ENCODE measurements around the gene DNAH1. TPM values are rescaled to one million over a fixed set of nuclear protein-coding genes. Genes with fewer than 3 reads are reported as not detected.

Gene DNAH1
- total RNA-seq, 1 donor from 2014 or later = 8.9 TPM

DNA sequence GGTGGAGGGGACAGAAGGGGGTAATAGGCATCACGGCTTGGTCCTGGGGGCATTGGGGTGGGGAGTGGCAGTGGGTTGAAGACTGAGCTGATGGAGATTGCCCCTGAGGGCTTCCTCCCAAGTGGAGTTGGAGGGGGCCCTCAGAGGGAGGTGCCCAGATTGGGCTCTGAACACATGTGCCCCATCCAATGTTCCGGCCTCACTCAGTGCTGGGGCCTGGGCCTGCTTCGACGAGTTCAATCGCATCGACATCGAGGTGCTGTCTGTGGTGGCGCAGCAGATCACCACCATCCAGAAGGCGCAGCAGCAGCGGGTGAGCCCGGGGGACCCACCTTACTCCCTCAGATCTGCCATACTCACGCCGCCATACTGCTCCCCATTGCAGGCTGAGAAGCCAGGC, 45.3 kb downstream of the DNAH1 start:
- Mint-ChIP-seq H3K36me3 (ENCODE audit: unreplicated experiment) (peaks cover 6% of the 10 kb centered on the region), H3K4me3 (ENCODE audit: unreplicated experiment) (no peak overlapping the region), H3K27me3 (ENCODE audit: unreplicated experiment) (peaks cover 7% of the 10 kb centered on the region), H3K9me3 (ENCODE audit: unreplicated experiment) (peaks cover 2% of the 10 kb centered on the region), H3K4me1 (ENCODE audit: low read depth, unreplicated experiment) (no peaks in the 10 kb centered on the region), H3K27ac (ENCODE audit: unreplicated experiment) (no peak overlapping the region)
- no peak for TF ChIP-seq CTCF (IDR thresholded peaks at IDR 0.05; ENCODE audit: partially characterized antibody, unreplicated experiment)
- no peak for DNase-seq

GRCh38 chr3:52361898-52362297, 45.8 kb downstream of the DNAH1 start:
- TF ChIP-seq CTCF (IDR thresholded peaks at IDR 0.05; ENCODE audit: partially characterized antibody, unreplicated experiment) = no peak
- Mint-ChIP-seq H3K27me3 (ENCODE audit: unreplicated experiment) (peaks cover 7% of the 10 kb centered on the region), H3K9me3 (ENCODE audit: unreplicated experiment) (peaks cover 2% of the 10 kb centered on the region), H3K36me3 (ENCODE audit: unreplicated experiment) (peaks cover 6% of the 10 kb centered on the region), H3K4me3 (ENCODE audit: unreplicated experiment) (no peak overlapping the region), H3K4me1 (ENCODE audit: low read depth, unreplicated experiment) (no peaks in the 10 kb centered on the region), H3K27ac (ENCODE audit: unreplicated experiment) (no peak overlapping the region)
- no peak for DNase-seq

GRCh38 chr3:52364322-52365035, 48.4 kb downstream of the DNAH1 start:
- Mint-ChIP-seq H3K4me1 (ENCODE audit: low read depth, unreplicated experiment) (no peaks in the 10 kb centered on the region), H3K36me3 (ENCODE audit: unreplicated experiment) (peaks cover 6% of the 10 kb centered on the region), H3K27ac (ENCODE audit: unreplicated experiment) (no peak overlapping the region), H3K27me3 (ENCODE audit: unreplicated experiment) (peaks cover 7% of the 10 kb centered on the region), H3K4me3 (ENCODE audit: unreplicated experiment) (no peak overlapping the region), H3K9me3 (ENCODE audit: unreplicated experiment) (peaks cover 2% of the 10 kb centered on the region)
- no peak for TF ChIP-seq CTCF (IDR thresholded peaks at IDR 0.05; ENCODE audit: partially characterized antibody, unreplicated experiment)
- no peak for DNase-seq

DNA sequence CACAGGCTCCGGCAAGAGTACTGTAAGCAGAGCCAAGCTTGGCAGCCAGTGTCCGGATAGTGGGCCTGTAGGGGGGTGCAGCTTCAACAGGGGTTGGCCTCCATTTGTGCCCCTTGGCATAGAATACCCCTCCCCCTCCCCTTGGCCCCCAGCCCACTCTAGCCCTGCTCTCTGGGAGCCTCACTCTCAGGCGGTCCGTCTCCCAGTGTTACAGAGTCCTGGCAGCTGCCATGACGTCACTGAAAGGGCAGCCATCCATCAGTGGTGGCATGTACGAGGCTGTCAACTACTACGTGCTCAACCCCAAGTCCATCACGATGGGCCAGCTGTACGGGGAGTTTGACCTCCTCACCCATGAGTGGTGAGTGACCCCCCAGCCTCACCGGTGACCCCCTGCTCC, 50.4 kb downstream of the DNAH1 start:
- TF ChIP-seq CTCF (IDR thresholded peaks at IDR 0.05; ENCODE audit: partially characterized antibody, unreplicated experiment) = no peak
- Mint-ChIP-seq H3K27ac (ENCODE audit: unreplicated experiment) (no peak overlapping the region), H3K36me3 (ENCODE audit: unreplicated experiment) (peaks cover 6% of the 10 kb centered on the region), H3K4me1 (ENCODE audit: low read depth, unreplicated experiment) (no peaks in the 10 kb centered on the region), H3K4me3 (ENCODE audit: unreplicated experiment) (no peak overlapping the region), H3K27me3 (ENCODE audit: unreplicated experiment) (peaks cover 7% of the 10 kb centered on the region), H3K9me3 (ENCODE audit: unreplicated experiment) (peaks cover 2% of the 10 kb centered on the region)
- no peak for DNase-seq

Data from glutamatergic neuron (in vitro differentiated cells).